ENCODE measurements around the gene FAM131A. TPM values are rescaled to one million over a fixed set of nuclear protein-coding genes. Genes with fewer than 3 reads are reported as not detected.

Gene FAM131A
- total and polyA plus RNA-seq, 10 of the 15 experiments (the other 5 are each of a cell fraction or from before 2014, with no cell fraction given): 0.31 to 4.5 (median 1.5) TPM

- no peak for TF ChIP-seq E2F8 (IDR thresholded peaks at IDR 0.05; ENCODE audit: low read depth, partially characterized antibody)
- TF ChIP-seq, protein P1, sequence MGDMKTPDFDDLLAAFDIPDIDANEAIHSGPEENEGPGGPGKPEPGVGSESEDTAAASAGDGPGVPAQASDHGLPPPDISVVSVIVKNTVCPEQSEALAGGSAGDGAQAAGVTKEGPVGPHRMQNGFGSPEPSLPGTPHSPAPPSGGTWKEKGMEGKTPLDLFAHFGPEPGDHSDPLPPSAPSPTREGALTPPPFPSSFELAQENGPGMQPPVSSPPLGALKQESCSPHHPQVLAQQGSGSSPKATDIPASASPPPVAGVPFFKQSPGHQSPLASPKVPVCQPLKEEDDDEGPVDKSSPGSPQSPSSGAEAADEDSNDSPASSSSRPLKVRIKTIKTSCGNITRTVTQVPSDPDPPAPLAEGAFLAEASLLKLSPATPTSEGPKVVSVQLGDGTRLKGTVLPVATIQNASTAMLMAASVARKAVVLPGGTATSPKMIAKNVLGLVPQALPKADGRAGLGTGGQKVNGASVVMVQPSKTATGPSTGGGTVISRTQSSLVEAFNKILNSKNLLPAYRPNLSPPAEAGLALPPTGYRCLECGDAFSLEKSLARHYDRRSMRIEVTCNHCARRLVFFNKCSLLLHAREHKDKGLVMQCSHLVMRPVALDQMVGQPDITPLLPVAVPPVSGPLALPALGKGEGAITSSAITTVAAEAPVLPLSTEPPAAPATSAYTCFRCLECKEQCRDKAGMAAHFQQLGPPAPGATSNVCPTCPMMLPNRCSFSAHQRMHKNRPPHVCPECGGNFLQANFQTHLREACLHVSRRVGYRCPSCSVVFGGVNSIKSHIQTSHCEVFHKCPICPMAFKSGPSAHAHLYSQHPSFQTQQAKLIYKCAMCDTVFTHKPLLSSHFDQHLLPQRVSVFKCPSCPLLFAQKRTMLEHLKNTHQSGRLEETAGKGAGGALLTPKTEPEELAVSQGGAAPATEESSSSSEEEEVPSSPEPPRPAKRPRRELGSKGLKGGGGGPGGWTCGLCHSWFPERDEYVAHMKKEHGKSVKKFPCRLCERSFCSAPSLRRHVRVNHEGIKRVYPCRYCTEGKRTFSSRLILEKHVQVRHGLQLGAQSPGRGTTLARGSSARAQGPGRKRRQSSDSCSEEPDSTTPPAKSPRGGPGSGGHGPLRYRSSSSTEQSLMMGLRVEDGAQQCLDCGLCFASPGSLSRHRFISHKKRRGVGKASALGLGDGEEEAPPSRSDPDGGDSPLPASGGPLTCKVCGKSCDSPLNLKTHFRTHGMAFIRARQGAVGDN (IDR thresholded peaks at IDR 0.05): no peak
- TF ChIP-seq LARP7 (IDR thresholded peaks at IDR 0.05): no peak
- TF ChIP-seq HDAC2 (IDR thresholded peaks at IDR 0.05): no peak
- TF ChIP-seq E2F4 (IDR thresholded peaks at IDR 0.05; ENCODE audit: low read depth, low read length): no peak
- no peak for TF ChIP-seq RELA (IDR thresholded peaks at IDR 0.05; ENCODE audit: borderline replicate concordance, partially characterized antibody)
- peak; percentile 58; the same call in 1 of the 2 replicates for TF ChIP-seq ZBED1 (IDR thresholded peaks at IDR 0.05; ENCODE audit: borderline replicate concordance)
- TF ChIP-seq, protein P2, sequence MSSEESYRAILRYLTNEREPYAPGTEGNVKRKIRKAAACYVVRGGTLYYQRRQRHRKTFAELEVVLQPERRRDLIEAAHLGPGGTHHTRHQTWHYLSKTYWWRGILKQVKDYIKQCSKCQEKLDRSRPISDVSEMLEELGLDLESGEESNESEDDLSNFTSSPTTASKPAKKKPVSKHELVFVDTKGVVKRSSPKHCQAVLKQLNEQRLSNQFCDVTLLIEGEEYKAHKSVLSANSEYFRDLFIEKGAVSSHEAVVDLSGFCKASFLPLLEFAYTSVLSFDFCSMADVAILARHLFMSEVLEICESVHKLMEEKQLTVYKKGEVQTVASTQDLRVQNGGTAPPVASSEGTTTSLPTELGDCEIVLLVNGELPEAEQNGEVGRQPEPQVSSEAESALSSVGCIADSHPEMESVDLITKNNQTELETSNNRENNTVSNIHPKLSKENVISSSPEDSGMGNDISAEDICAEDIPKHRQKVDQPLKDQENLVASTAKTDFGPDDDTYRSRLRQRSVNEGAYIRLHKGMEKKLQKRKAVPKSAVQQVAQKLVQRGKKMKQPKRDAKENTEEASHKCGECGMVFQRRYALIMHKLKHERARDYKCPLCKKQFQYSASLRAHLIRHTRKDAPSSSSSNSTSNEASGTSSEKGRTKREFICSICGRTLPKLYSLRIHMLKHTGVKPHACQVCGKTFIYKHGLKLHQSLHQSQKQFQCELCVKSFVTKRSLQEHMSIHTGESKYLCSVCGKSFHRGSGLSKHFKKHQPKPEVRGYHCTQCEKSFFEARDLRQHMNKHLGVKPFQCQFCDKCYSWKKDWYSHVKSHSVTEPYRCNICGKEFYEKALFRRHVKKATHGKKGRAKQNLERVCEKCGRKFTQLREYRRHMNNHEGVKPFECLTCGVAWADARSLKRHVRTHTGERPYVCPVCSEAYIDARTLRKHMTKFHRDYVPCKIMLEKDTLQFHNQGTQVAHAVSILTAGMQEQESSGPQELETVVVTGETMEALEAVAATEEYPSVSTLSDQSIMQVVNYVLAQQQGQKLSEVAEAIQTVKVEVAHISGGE (CRISPR knock-in tag; IDR thresholded peaks at IDR 0.05): no peak
- TF ChIP-seq PML (IDR thresholded peaks at IDR 0.05; ENCODE audit: low read length): peak; percentile 71
- no peak for TF ChIP-seq FOXM1 (IDR thresholded peaks at IDR 0.05; ENCODE audit: low read depth, low read length)
- TF ChIP-seq TARDBP (IDR thresholded peaks at IDR 0.05; ENCODE audit: borderline replicate concordance): peak; percentile 11
- no peak for TF ChIP-seq HSF1 (IDR thresholded peaks at IDR 0.05; ENCODE audit: low read depth, low read length)
- TF ChIP-seq EZH2 (IDR thresholded peaks at IDR 0.05; ENCODE audit: borderline replicate concordance, control insufficient read depth, low read depth, low read length): no peak
- TF ChIP-seq BRCA1 (IDR thresholded peaks at IDR 0.05; ENCODE audit: low read depth, low read length): no peak
- no peak; the same call in 1 of the 2 replicates for TF ChIP-seq HCFC1 (IDR thresholded peaks at IDR 0.05; ENCODE audit: low read length)
- no peak for TF ChIP-seq NFYA (IDR thresholded peaks at IDR 0.05; ENCODE audit: borderline replicate concordance, low read depth, low read length)
Observed at GRCh38 chr3:184335661-184336546, 1.5 kb upstream of the FAM131A start (continued).
